ENCODE results near the gene ZNF366.

DNA sequence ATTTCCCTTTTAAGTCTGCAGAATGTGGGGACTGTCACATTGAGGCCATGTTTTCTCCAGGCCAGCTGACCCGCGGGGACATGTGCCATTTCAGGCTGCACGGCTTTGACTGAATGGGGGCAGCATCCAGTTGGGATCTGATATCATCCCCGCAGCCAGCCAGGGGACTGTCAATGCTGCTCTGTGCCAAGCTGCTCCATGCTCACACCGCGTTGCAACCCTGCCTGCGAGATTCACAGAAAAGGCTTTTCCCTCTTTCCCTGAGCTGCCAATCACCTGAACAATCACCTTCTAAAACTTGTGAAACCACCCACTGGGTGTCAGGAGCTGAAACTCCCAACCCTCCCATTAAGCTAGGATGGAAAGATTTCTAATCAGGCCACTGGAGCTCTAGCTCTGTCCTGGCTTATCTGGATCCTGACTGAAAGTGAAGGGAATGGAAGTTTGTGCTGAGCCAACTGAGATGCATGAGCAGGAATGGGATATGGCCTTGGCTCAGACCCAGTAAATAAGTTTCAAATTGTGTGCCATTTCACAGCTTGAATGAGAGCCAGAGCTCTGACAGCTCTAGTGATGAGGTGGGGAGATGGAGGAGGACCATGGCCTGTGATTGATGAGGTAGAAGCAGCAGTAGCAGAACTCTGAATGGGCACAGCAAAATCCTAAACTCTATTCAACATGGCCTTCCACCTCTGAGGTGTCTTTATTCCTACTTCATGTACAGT, 34.5 kb upstream of the ZNF366 start:
- TF ChIP-seq, protein P1, sequence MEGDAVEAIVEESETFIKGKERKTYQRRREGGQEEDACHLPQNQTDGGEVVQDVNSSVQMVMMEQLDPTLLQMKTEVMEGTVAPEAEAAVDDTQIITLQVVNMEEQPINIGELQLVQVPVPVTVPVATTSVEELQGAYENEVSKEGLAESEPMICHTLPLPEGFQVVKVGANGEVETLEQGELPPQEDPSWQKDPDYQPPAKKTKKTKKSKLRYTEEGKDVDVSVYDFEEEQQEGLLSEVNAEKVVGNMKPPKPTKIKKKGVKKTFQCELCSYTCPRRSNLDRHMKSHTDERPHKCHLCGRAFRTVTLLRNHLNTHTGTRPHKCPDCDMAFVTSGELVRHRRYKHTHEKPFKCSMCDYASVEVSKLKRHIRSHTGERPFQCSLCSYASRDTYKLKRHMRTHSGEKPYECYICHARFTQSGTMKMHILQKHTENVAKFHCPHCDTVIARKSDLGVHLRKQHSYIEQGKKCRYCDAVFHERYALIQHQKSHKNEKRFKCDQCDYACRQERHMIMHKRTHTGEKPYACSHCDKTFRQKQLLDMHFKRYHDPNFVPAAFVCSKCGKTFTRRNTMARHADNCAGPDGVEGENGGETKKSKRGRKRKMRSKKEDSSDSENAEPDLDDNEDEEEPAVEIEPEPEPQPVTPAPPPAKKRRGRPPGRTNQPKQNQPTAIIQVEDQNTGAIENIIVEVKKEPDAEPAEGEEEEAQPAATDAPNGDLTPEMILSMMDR (conservative IDR thresholded peaks at IDR 0.05; ENCODE audit: low read length), result no peak
- no peak for TF ChIP-seq EZH2phosphoT487 (IDR thresholded peaks at IDR 0.05; ENCODE audit: borderline replicate concordance)
